IPS DF 6.9 (cell line): ENCODE data around the gene TCF25.
A peak's percentile ranks its signal among the peaks of the same experiment; 100 is the strongest.
"Not testable (repeated sequence)": the region's sequence is repeated elsewhere in the genome, so short reads cannot be mapped to it uniquely, and the experiment has no call there.

Experiments used
- DNase-seq: peaks from one replicate; pipeline ENCODE4 v3.0.0-alpha.2; 2013; ENCODE audit warnings: low read depth, low spot score
- H3K27ac ChIP-seq: one replicate; pipeline ENCODE4 v1.5.1; 2013; ENCODE audit warnings: low read length, control low read depth
- H3K27me3 ChIP-seq: 2 replicates; pipeline ENCODE4 v1.6.1; 2013; ENCODE audit warnings: mild to moderate bottlenecking, low read length; ENCODE audit not compliant: control insufficient read depth, insufficient read depth
- H3K36me3 ChIP-seq: 2 replicates; pipeline ENCODE4 v1.6.1; 2013; ENCODE audit warnings: low read length; ENCODE audit not compliant: control insufficient read depth, insufficient read depth
- H3K4me1 ChIP-seq: 2 replicates; pipeline ENCODE4 v1.6.1; 2013; ENCODE audit warnings: low read length; ENCODE audit not compliant: control insufficient read depth, insufficient read depth
- H3K4me3 ChIP-seq: 2 replicates; pipeline ENCODE4 v1.5.1; 2013; ENCODE audit warnings: mild to moderate bottlenecking, low read length
- H3K9me3 ChIP-seq: 2 replicates; pipeline ENCODE4 v1.6.1; 2013; ENCODE audit warnings: low read length, inconsistent platforms; ENCODE audit not compliant: control insufficient read depth, insufficient read depth
- WGBS: extraction: QIAGEN DNeasy Blood & Tissue Kit; methylation state at CpG from one replicate; pipeline ENCODE4 v1.1.7; 2013; ENCODE audit warnings: mixed read lengths, missing lambda C conversion rate; ENCODE audit not compliant: insufficient read length, insufficient coverage; 5-methylcytosine and 5-hydroxymethylcytosine counted together

The TCF25 gene

GRCh38 chr16:89862732-89863131 is 10.7 kb upstream of the TCF25 start:
- H3K9me3 ChIP-seq = no peaks in the 10 kb centered on the region
- no peak overlapping the region for H3K27ac ChIP-seq
- no peaks in the 10 kb centered on the region for H3K4me1 ChIP-seq
- H3K27me3 ChIP-seq = no peaks in the 10 kb centered on the region
- no peak for DNase-seq
- no CpG with 5 or more reads among the region's 6 CpGs for WGBS
- peaks cover 2% of the 10 kb centered on the region; the same call in 1 of the 2 replicates for H3K36me3 ChIP-seq
- no peak overlapping the region for H3K4me3 ChIP-seq

DNA sequence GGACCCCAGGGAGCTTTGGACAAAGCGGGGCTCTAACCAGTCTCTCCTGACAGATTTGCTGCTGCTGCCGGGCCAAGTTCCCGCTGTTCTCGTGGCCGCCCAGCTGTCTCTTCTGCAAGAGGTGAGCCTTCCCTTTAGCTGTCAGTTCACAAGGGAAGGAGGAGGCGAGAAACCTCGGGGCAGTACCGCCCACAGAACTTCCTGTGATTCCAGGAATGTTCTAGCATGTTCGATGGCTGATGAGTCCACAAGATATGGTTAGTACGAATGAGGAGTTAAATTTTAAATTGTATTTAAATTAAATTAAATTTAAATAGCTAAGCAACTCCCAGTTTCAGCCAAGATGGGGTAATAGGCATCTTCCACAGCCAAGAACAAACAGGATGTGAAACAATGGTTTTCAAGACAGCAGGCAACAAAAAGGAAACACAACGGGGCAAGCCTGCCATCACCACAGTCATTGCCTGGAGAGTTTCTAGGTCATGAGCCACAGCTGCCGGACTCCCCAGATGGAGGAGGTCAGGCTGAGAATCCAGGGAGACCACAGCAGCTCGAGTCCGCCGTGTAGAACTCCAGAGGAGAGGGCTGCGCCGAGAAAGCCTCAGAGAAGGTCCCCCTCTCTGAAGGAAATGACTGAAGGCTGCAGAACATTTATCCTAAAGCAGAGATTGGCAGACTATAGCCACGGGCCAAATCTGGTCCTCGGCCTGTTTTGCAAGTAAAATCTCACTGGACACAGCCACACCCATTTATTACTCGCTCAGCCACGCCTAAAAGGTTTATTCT is 9.5 kb upstream of the TCF25 start:
- WGBS = no CpG with 5 or more reads among the region's 21 CpGs
- Histone ChIP-seq H3K9me3 (no peaks in the 10 kb centered on the region; the same call in 1 of the 2 replicates), H3K27ac (no peak overlapping the region), H3K4me1 (no peaks in the 10 kb centered on the region), H3K4me3 (no peak overlapping the region), H3K36me3 (peaks cover 2% of the 10 kb centered on the region; the same call in 1 of the 2 replicates), H3K27me3 (no peaks in the 10 kb centered on the region)
- no peak for DNase-seq

- no peak overlapping the region for H3K27ac ChIP-seq
- no peak overlapping the region for H3K4me3 ChIP-seq
- no peak for DNase-seq
- no peaks in the 10 kb centered on the region; the same call in 1 of the 2 replicates for H3K9me3 ChIP-seq
- no peaks in the 10 kb centered on the region for H3K4me1 ChIP-seq
- no peaks in the 10 kb centered on the region for H3K27me3 ChIP-seq
- no CpG with 5 or more reads among the region's 5 CpGs for WGBS
- H3K36me3 ChIP-seq = peaks cover 2% of the 10 kb centered on the region; the same call in 1 of the 2 replicates
Measured at GRCh38 chr16:89864527-89864820, 8.9 kb upstream of the TCF25 start.

DNA sequence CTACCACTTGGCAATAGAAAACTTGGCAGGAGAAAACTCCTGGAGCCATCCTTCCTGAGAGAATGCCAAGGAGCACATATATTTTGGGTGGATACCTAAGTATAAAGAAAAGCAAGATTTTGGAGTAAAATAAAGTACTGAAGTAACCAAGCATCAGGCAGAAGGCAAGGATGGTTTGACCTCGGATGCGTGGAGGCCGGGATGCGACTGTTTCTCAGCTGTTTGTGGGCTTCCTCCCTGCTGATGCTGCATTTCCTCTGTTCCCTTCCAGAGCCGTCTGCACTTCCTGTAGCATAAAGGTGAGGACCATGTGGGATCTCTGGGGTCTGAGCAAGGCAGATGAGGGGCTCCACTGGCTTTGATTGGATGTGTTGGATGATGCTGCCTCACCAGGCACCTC is 5.5 kb upstream of the TCF25 start:
- no peak overlapping the region for H3K27ac ChIP-seq
- H3K4me3 ChIP-seq = no peak overlapping the region
- WGBS = no CpG with 5 or more reads among the region's 5 CpGs
- H3K36me3 ChIP-seq = peaks cover 1% of the 10 kb centered on the region; the same call in 1 of the 2 replicates
- H3K9me3 ChIP-seq = no peaks in the 10 kb centered on the region; the same call in 1 of the 2 replicates
- no peaks in the 10 kb centered on the region for H3K27me3 ChIP-seq
- no peak for DNase-seq
- H3K4me1 ChIP-seq = no peaks in the 10 kb centered on the region

GRCh38 chr16:89869911-89870310 is 3.5 kb upstream of the TCF25 start:
- WGBS = no CpG with 5 or more reads among the region's 12 CpGs
- Histone ChIP-seq H3K9me3 (no peaks in the 10 kb centered on the region; the same call in 1 of the 2 replicates), H3K4me1 (no peaks in the 10 kb centered on the region), H3K27ac (no peak overlapping the region), H3K4me3 (no peak overlapping the region), H3K27me3 (no peaks in the 10 kb centered on the region), H3K36me3 (no peaks in the 10 kb centered on the region)
- DNase-seq = no peak

DNA sequence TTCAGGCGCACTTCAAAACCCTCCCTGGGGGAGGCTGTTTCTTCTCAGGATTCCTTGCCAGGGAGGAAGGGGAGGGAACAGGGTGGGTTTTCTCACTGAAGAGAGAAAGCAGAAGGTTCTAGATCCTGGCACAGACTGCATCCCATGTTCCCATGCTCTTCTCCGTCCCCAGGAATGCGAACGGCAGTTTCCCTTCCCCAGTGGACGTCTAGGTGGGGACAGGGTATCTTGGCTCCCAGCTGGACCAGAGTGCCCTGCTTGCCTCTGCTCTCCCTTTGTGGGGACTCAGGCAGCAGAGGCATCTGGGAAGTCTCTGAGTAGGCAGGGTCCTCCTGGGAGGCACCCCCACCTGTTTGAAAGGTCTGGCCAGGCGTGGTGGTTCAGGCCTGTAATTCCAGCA is 3.0 kb upstream of the TCF25 start:
- H3K27ac ChIP-seq = no peak overlapping the region
- H3K4me3 ChIP-seq = no peak overlapping the region
- no peak for DNase-seq
- no CpG with 5 or more reads among the region's 6 CpGs for WGBS
- H3K9me3 ChIP-seq = no peaks in the 10 kb centered on the region; the same call in 1 of the 2 replicates
- H3K4me1 ChIP-seq = no peaks in the 10 kb centered on the region
- H3K27me3 ChIP-seq = no peaks in the 10 kb centered on the region
- no peaks in the 10 kb centered on the region for H3K36me3 ChIP-seq

DNA sequence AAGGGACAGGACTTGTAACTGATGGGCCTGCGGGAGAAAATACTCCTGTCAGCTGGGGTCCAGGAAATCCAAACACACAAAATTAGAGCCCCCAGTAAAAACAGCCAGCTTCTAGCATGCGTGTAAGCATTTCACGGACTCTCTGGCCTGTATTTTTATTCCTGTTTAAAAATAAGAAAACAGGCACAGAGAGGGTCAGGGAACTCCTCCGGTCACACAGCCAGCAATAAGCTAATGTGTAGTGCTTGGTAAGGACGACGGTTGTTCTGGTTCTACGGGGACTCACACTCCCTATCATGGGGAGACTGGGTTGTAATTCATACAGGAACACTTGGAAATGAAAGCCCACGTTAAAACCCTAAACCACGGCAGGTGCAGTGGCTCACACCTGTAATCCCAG is 1.5 kb upstream of the TCF25 start:
- H3K36me3 ChIP-seq = no peaks in the 10 kb centered on the region
- H3K27ac ChIP-seq = no peak overlapping the region
- WGBS = no CpG with 5 or more reads among the region's 9 CpGs
- DNase-seq = no peak
- H3K4me1 ChIP-seq = no peaks in the 10 kb centered on the region
- no peaks in the 10 kb centered on the region for H3K27me3 ChIP-seq
- no peaks in the 10 kb centered on the region; the same call in 1 of the 2 replicates for H3K9me3 ChIP-seq
- H3K4me3 ChIP-seq = no peak overlapping the region

GRCh38 chr16:89873972-89874689 is 739 bp downstream of the TCF25 start:
- peak overlapping the region; percentile 67 for H3K4me3 ChIP-seq
- no peaks in the 10 kb centered on the region for H3K27me3 ChIP-seq
- no peak overlapping the region for H3K27ac ChIP-seq
- no peaks in the 10 kb centered on the region for H3K9me3 ChIP-seq
- peaks cover 4% of the 10 kb centered on the region; the same call in 1 of the 2 replicates for H3K36me3 ChIP-seq
- no peaks in the 10 kb centered on the region for H3K4me1 ChIP-seq
- peak; percentile 67 for DNase-seq
- WGBS = no CpG with 5 or more reads among the region's 61 CpGs

GRCh38 chr16:89879123-89879522 is 5.7 kb downstream of the TCF25 start:
- H3K36me3 ChIP-seq = peaks cover 18% of the 10 kb centered on the region
- H3K9me3 ChIP-seq, H3K4me3 ChIP-seq, DNase-seq, H3K27me3 ChIP-seq, H3K4me1 ChIP-seq, H3K27ac ChIP-seq: not testable (repeated sequence)
- WGBS = no CpG with 5 or more reads among the region's 28 CpGs

- no CpG with 5 or more reads among the region's 18 CpGs for WGBS
- peaks cover 20% of the 10 kb centered on the region for H3K36me3 ChIP-seq
- no peaks in the 10 kb centered on the region for H3K27me3 ChIP-seq
- no peak for DNase-seq
- H3K4me3 ChIP-seq = no peak overlapping the region
- H3K27ac ChIP-seq = no peak overlapping the region
- H3K9me3 ChIP-seq = no peaks in the 10 kb centered on the region
- no peaks in the 10 kb centered on the region for H3K4me1 ChIP-seq
Measured at GRCh38 chr16:89880477-89881367, 7.3 kb downstream of the TCF25 start.
